Ascending aorta (tissue), 2 donors: ENCODE data around the gene ATXN7L1. TPM values are rescaled to one million over a fixed set of nuclear protein-coding genes. Genes with fewer than 3 reads are reported as not detected.

Experiments
- DNase-seq, 2 donors: peaks; one replicate each; pipeline ENCODE4 v3.0.0-alpha.2; 2019; ENCODE audit warnings: low spot score in 2 of 2
- H3K27ac ChIP-seq, 2 donors: fragments of 200-600 bp; sonication (generic); one replicate each; pipeline ENCODE4 v1.5.1; 2016 to 2017; ENCODE audit warnings: mild to moderate bottlenecking in 1 of 2
- H3K27me3 ChIP-seq: fragments of 200-600 bp; sonication (generic); one replicate; pipeline ENCODE4 v1.5.1; 2017
- H3K36me3 ChIP-seq, 2 donors: fragments of 200-600 bp; sonication (generic); one replicate each; pipeline ENCODE4 v1.5.1; 2016
- H3K4me1 ChIP-seq, 2 donors: fragments of 200-600 bp; sonication (generic); one replicate each; pipeline ENCODE4 v1.5.1; 2016 to 2017; ENCODE audit warnings: mild to moderate bottlenecking in 1 of 2
- H3K4me3 ChIP-seq, 2 donors: fragments of 200-600 bp; sonication (generic); one replicate each; pipeline ENCODE4 v1.5.1; 2016 to 2017; ENCODE audit warnings: mild to moderate bottlenecking in 1 of 2
- H3K9me3 ChIP-seq, 2 donors: fragments of 200-600 bp; sonication (generic); one replicate each; pipeline ENCODE4 v1.5.1; 2016
- CTCF ChIP-seq, 3 experiments: fragments of 200-600 bp in 2 of 3; fragments of 450-650 bp in 1 of 3; sonication (generic) in 2 of 3; IDR thresholded peaks; one replicate each; pipeline ENCODE4 v1.5.1; 2016 to 2019; ENCODE audit warnings: antibody characterized with exemption in 3 of 3, mild to moderate bottlenecking in 1 of 3, moderate library complexity in 1 of 3
- intact Hi-C: fragments of 100-400 bp; cut with DNase I; formaldehyde crosslinking; loops from one replicate; pipeline ENCODE4 v1.15.1; 2023
- total RNA-seq: library from RNA; depleted of rRNA; stranded (reverse); fragments of >200 nt; gene quantifications from one replicate; pipeline ENCODE4 v1.1.0, GENCODE V29; 2016

The ATXN7L1 gene
- total RNA-seq, 1 donor from 2014 or later: 7.5 TPM

- intact Hi-C loops: no loop called here
- Histone ChIP-seq H3K36me3 (peaks cover 18 to 42% of the 10 kb centered on the region in 2 donors), H3K4me3 (no peak overlapping the region)
These were observed 237.4 kb downstream of the ATXN7L1 start for GRCh38 chr7:105638902-105639495.

DNA sequence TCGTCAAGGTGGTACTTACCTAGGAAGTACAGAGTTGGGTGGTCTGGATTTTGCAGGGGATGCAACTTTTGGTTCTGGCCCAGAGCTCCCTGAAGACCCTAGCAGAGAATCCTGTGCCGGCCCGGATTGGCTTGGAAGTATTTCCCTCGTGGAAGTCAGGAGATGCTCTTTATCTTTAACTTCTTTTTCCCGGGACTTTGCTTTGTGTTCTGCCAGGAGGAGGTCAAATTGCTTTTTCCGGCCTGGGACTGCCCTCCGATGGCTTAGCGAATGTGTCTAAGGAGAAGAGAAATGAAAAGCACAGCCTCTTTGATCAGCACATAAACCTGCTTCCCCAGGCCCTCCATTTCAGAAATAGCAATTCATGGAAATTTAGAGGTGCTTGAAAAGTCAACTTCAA lies 238.1 kb downstream of the ATXN7L1 start:
- TF ChIP-seq CTCF (IDR thresholded peaks at IDR 0.05): no peak
- no peak for DNase-seq
- Histone ChIP-seq H3K27ac (no peak overlapping the region), H3K4me3 (no peak overlapping the region), H3K9me3 (no peaks in the 10 kb centered on the region), H3K27me3 (no peaks in the 10 kb centered on the region), H3K4me1 (no peaks in the 10 kb centered on the region), H3K36me3 (peaks cover 18 to 47% of the 10 kb centered on the region in 2 donors)
- intact Hi-C loops: no loop called here

More at GRCh38 chr7:105638902-105639495, 237.4 kb downstream of the ATXN7L1 start:
- no peak overlapping the region for H3K27ac ChIP-seq
- DNase-seq: no peak
- no peaks in the 10 kb centered on the region for H3K4me1 ChIP-seq
- H3K9me3 ChIP-seq: no peaks in the 10 kb centered on the region
- no peak for TF ChIP-seq CTCF (IDR thresholded peaks at IDR 0.05)
- H3K27me3 ChIP-seq: no peaks in the 10 kb centered on the region

GRCh38 chr7:105637755-105638154 lies 238.6 kb downstream of the ATXN7L1 start:
- H3K36me3 ChIP-seq: peaks cover 18 to 47% of the 10 kb centered on the region in 2 donors
- DNase-seq: no peak
- no peak for TF ChIP-seq CTCF (IDR thresholded peaks at IDR 0.05)
- intact Hi-C loops: no loop called here
- no peak overlapping the region for H3K4me3 ChIP-seq
- H3K27ac ChIP-seq: no peak overlapping the region
- no peaks in the 10 kb centered on the region for H3K27me3 ChIP-seq
- no peaks in the 10 kb centered on the region for H3K9me3 ChIP-seq
- no peaks in the 10 kb centered on the region for H3K4me1 ChIP-seq

- no peak for TF ChIP-seq CTCF (IDR thresholded peaks at IDR 0.05)
- no peaks in the 10 kb centered on the region for H3K4me1 ChIP-seq
- no peaks in the 10 kb centered on the region for H3K27me3 ChIP-seq
- intact Hi-C loops: no loop called here
- H3K27ac ChIP-seq: no peak overlapping the region
- DNase-seq: no peak
- H3K36me3 ChIP-seq: peaks cover 18 to 40% of the 10 kb centered on the region in 2 donors
- H3K9me3 ChIP-seq: no peaks in the 10 kb centered on the region
- no peak overlapping the region for H3K4me3 ChIP-seq
These were observed 239.4 kb downstream of the ATXN7L1 start for GRCh38 chr7:105636982-105637381.

GRCh38 chr7:105635197-105635596 lies 241.2 kb downstream of the ATXN7L1 start:
- H3K27me3 ChIP-seq: no peaks in the 10 kb centered on the region
- intact Hi-C loops: no loop called here
- no peaks in the 10 kb centered on the region for H3K4me1 ChIP-seq
- H3K36me3 ChIP-seq: peaks cover 16 to 46% of the 10 kb centered on the region in 2 donors
- no peaks in the 10 kb centered on the region for H3K9me3 ChIP-seq
- no peak for DNase-seq
- H3K27ac ChIP-seq: no peak overlapping the region
- no peak overlapping the region for H3K4me3 ChIP-seq
- TF ChIP-seq CTCF (IDR thresholded peaks at IDR 0.05): no peak

GRCh38 chr7:105625986-105626385 lies 250.4 kb downstream of the ATXN7L1 start:
- TF ChIP-seq CTCF (IDR thresholded peaks at IDR 0.05): no peak
- DNase-seq: no peak
- Histone ChIP-seq H3K4me3 (no peak overlapping the region), H3K27ac (no peak overlapping the region), H3K36me3 (peaks cover 14 to 30% of the 10 kb centered on the region in 2 donors), H3K4me1 (no peaks in the 10 kb centered on the region), H3K27me3 (no peaks in the 10 kb centered on the region), H3K9me3 (no peaks in the 10 kb centered on the region)
- intact Hi-C loops: no loop called here
